H9 (cell line): ENCODE results near the gene BRD9. TPM values are rescaled to one million over a fixed set of nuclear protein-coding genes. Genes with fewer than 3 reads are reported as not detected.
A peak's percentile ranks its signal among the peaks of the same experiment; 100 is the strongest.

ENCODE experiments used
- DNase-seq: peaks from one replicate; pipeline ENCODE4 v3.0.0-alpha.2; 2017
- H2AFZ ChIP-seq: one replicate; pipeline ENCODE4 v1.6.1; 2013; ENCODE audit warnings: mild to moderate bottlenecking, low read length, control low read depth, moderate library complexity
- H2AK5ac ChIP-seq: 2 replicates; pipeline ENCODE4 v1.6.1; 2013; ENCODE audit warnings: low read length, control low read depth, mixed read lengths; ENCODE audit not compliant: insufficient read length
- H2BK120ac ChIP-seq: one replicate; pipeline ENCODE4 v1.6.1; 2013; ENCODE audit warnings: low read depth, mild to moderate bottlenecking, low read length, control low read depth, inconsistent platforms; ENCODE audit not compliant: poor library complexity, severe bottlenecking
- H2BK12ac ChIP-seq: 2 replicates; pipeline ENCODE4 v1.6.1; 2013; ENCODE audit warnings: low read length, control low read depth, mixed read lengths, low read depth; ENCODE audit not compliant: insufficient read length
- H2BK15ac ChIP-seq: 2 replicates; pipeline ENCODE4 v1.6.1; 2013; ENCODE audit warnings: low read depth, low read length, control low read depth
- H2BK20ac ChIP-seq: one replicate; pipeline ENCODE4 v1.6.1; 2013; ENCODE audit warnings: low read depth, mild to moderate bottlenecking, low read length, control low read depth, inconsistent platforms; ENCODE audit not compliant: poor library complexity, severe bottlenecking
- H2BK5ac ChIP-seq: 2 replicates; pipeline ENCODE4 v1.6.1; 2013; ENCODE audit warnings: low read length, control low read depth, mixed read lengths; ENCODE audit not compliant: insufficient read length
- H3K14ac ChIP-seq: 2 replicates; pipeline ENCODE4 v1.6.1; 2013; ENCODE audit warnings: low read length, control low read depth; ENCODE audit not compliant: insufficient read depth
- H3K18ac ChIP-seq: 2 replicates; pipeline ENCODE4 v1.6.1; 2013; ENCODE audit warnings: low read depth, mild to moderate bottlenecking, mixed read lengths, low read length, control low read depth; ENCODE audit not compliant: insufficient read length
- H3K23ac ChIP-seq: 2 replicates; pipeline ENCODE4 v1.6.1; 2013; ENCODE audit warnings: low read length, control low read depth, mixed read lengths, low read depth; ENCODE audit not compliant: insufficient read length
- H3K23me2 ChIP-seq: 2 replicates; pipeline ENCODE4 v1.6.1; 2013; ENCODE audit warnings: low read depth, mild to moderate bottlenecking, mixed read lengths, low read length, control low read depth; ENCODE audit not compliant: insufficient read length, poor library complexity, severe bottlenecking
- H3K27ac ChIP-seq: 2 replicates; pipeline ENCODE4 v1.5.1; 2013; ENCODE audit warnings: low read length, control low read depth, mixed read lengths, low read depth; ENCODE audit not compliant: insufficient read length
- H3K27me3 ChIP-seq: 2 replicates; pipeline ENCODE4 v1.6.1; 2013; ENCODE audit warnings: low read length, control low read depth, inconsistent platforms; ENCODE audit not compliant: insufficient read depth
- H3K4ac ChIP-seq: 2 replicates; pipeline ENCODE4 v1.6.1; 2013; ENCODE audit warnings: low read depth, mild to moderate bottlenecking, control low read depth, inconsistent platforms, low read length, moderate library complexity
- H3K4me1 ChIP-seq: 2 replicates; pipeline ENCODE4 v1.6.1; 2013; ENCODE audit warnings: low read length, control low read depth, inconsistent platforms; ENCODE audit not compliant: insufficient read depth
- H3K4me2 ChIP-seq: 2 replicates; pipeline ENCODE4 v1.6.1; 2013; ENCODE audit warnings: low read length, control low read depth, mixed read lengths; ENCODE audit not compliant: insufficient read length, insufficient read depth
- H3K56ac ChIP-seq: 2 replicates; pipeline ENCODE4 v1.6.1; 2013; ENCODE audit warnings: low read depth, mild to moderate bottlenecking, mixed read lengths, low read length, control low read depth; ENCODE audit not compliant: insufficient read length
- H3K79me1 ChIP-seq: 2 replicates; pipeline ENCODE4 v1.6.1; 2013; ENCODE audit warnings: low read depth, mild to moderate bottlenecking, moderate library complexity, low read length, control low read depth, inconsistent platforms; ENCODE audit not compliant: insufficient read depth, poor library complexity, severe bottlenecking
- H3K79me2 ChIP-seq: 2 replicates; pipeline ENCODE4 v1.6.1; 2013; ENCODE audit warnings: low read length, control low read depth, inconsistent platforms; ENCODE audit not compliant: insufficient read depth
- H3K9ac ChIP-seq: 2 replicates; pipeline ENCODE4 v1.6.1; 2013; ENCODE audit warnings: low read length, control low read depth, mixed read lengths; ENCODE audit not compliant: insufficient read length; ENCODE audit errors: extremely low read depth
- H3K9me3 ChIP-seq: one replicate; pipeline ENCODE4 v1.6.1; 2013; ENCODE audit warnings: low read depth, low read length, inconsistent platforms; ENCODE audit not compliant: control insufficient read depth
- H3T11ph ChIP-seq: one replicate; pipeline ENCODE4 v1.6.1; 2013; ENCODE audit warnings: mild to moderate bottlenecking, low read length, control low read depth, inconsistent platforms
- H4K20me1 ChIP-seq: one replicate; pipeline ENCODE4 v1.6.1; 2013; ENCODE audit not compliant: control insufficient read depth, insufficient read length, insufficient read depth
- H4K5ac ChIP-seq: 2 replicates; pipeline ENCODE4 v1.6.1; 2013; ENCODE audit warnings: low read depth, mild to moderate bottlenecking, mixed read lengths, low read length, control low read depth; ENCODE audit not compliant: insufficient read length
- H4K8ac ChIP-seq: replicated peaks from 2 replicates; pipeline ENCODE4 v1.6.1; 2013; ENCODE audit warnings: low read length, control low read depth, mixed read lengths, low read depth; ENCODE audit not compliant: insufficient read length
- H4K91ac ChIP-seq: 2 replicates; pipeline ENCODE4 v1.6.1; 2013; ENCODE audit warnings: low read depth, mild to moderate bottlenecking, moderate library complexity, mixed read lengths, low read length, control low read depth; ENCODE audit not compliant: insufficient read length
- H3K27ac Mint-ChIP-seq, 3 experiments: 2 replicates in 2 of 3; 3 replicates in 1 of 3; pipeline ENCODE4 v1.8.0; 2020 to 2021; ENCODE audit warnings: mixed read lengths in 3 of 3, mild to moderate bottlenecking in 1 of 3, moderate library complexity in 1 of 3
- H3K27me3 Mint-ChIP-seq: 2 replicates; pipeline ENCODE4 v1.8.0; 2021; ENCODE audit warnings: low read depth, mild to moderate bottlenecking, moderate library complexity, mixed read lengths
- H3K36me3 Mint-ChIP-seq, 3 experiments: 2 replicates in 2 of 3; 3 replicates in 1 of 3; pipeline ENCODE4 v1.8.0; 2020 to 2021; ENCODE audit warnings: low read depth in 3 of 3, mixed read lengths in 3 of 3; ENCODE audit not compliant: insufficient read depth in 1 of 3
- H3K4me1 Mint-ChIP-seq, 2 experiments: 2 replicates each; pipeline ENCODE4 v1.8.0; 2020; ENCODE audit warnings: mixed read lengths in 2 of 2
- H3K4me3 Mint-ChIP-seq, 2 experiments: 2 replicates in 1 of 2; 3 replicates in 1 of 2; pipeline ENCODE4 v1.8.0; 2020 to 2021; ENCODE audit warnings: mild to moderate bottlenecking in 2 of 2, mixed read lengths in 2 of 2, moderate library complexity in 1 of 2
- H3K9me3 Mint-ChIP-seq, 2 experiments: 2 replicates in 1 of 2; 3 replicates in 1 of 2; pipeline ENCODE4 v1.8.0; 2020; ENCODE audit warnings: mild to moderate bottlenecking in 2 of 2, mixed read lengths in 2 of 2, moderate library complexity in 1 of 2
- WGBS: extraction: QIAGEN DNeasy Blood & Tissue Kit; methylation state at CpG from one replicate; pipeline ENCODE4 v1.1.7; 2013; ENCODE audit warnings: missing lambda C conversion rate, low lambda C conversion rate, mixed read lengths; ENCODE audit not compliant: insufficient read length; ENCODE audit errors: extremely low coverage; 5-methylcytosine and 5-hydroxymethylcytosine counted together
- total RNA-seq: library from RNA; stranded (reverse); gene quantifications from 2 replicates; pipeline ENCODE4 v1.2.1, GENCODE V29; 2021
- TF ChIP-seq, protein P1 (sequence below): fragments of 200-600 bp; sonication (generic); conservative IDR thresholded peaks from 3 replicates; pipeline ENCODE4 v1.8.0; 2021; ENCODE audit warnings: antibody characterized with exemption, mild to moderate bottlenecking

The BRD9 gene
- total RNA-seq, 1 experiment from 2014 or later: 70.5 TPM

DNA sequence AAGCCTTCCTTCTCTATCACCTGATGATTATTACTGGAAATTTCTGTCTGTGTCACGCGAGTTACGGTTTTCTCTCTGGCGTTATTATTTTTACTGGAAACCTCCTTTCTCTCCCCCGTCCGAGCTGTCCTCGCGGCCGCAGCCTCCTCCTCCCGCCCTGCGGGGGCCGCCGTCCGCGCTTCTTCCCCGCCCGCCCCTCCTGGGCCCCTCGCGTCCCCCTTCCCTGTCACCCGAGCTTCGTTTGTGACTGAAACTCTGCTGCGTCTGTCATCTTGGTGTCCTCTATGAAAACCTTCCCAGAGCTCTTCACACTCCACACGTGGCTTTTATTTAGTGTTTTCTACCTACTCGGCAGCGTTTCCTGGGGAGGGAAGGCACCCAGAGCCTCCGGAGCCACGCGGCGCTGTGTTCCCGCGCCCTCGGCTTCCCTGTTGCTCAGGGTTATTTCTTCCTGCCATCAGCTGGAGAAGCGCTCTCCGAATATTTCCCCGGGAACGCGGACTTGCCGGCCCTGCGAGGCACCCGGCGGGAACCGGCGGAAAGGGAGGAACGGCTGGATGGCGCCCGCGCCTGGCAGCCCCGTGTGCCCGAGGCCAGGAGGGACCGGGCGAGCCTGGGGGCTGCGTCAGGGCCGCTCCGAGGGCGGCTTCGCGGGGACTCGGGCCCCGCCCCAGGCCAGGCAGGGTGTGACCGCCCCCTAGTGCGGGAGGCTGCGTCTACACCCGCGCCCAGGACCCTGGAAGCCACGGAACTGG is 34.0 kb upstream of the BRD9 start:
- Histone ChIP-seq H3K18ac (no peak overlapping the region), H2BK12ac (no peak overlapping the region), H3K79me2 (no peaks in the 10 kb centered on the region), H2BK20ac (no peak overlapping the region), H3K4ac (no peak overlapping the region), H3K79me1 (no peaks in the 10 kb centered on the region), H3T11ph (no peak overlapping the region), H3K56ac (no peak overlapping the region), H2AK5ac (no peak overlapping the region), H3K27ac (no peak overlapping the region), H2BK5ac (no peak overlapping the region), H4K5ac (no peak overlapping the region), H3K23me2 (no peaks in the 10 kb centered on the region), H3K23ac (no peak overlapping the region), H4K8ac (no peak overlapping the region), H3K9me3 (no peaks in the 10 kb centered on the region), H3K4me1 (no peaks in the 10 kb centered on the region), H3K9ac (no peak overlapping the region), H3K4me2 (peak overlapping the region; percentile 45), H2AFZ (no peak overlapping the region), H4K20me1 (no peaks in the 10 kb centered on the region), H2BK15ac (no peak overlapping the region), H3K14ac (no peak overlapping the region), H2BK120ac (no peak overlapping the region), H3K27me3 (peaks cover 3% of the 10 kb centered on the region; the same call in 1 of the 2 replicates), H4K91ac (no peak overlapping the region)
- Mint-ChIP-seq H3K27ac (no peak overlapping the region), H3K4me3 (peak overlapping the region; percentile 49 to 75), H3K4me1 (peaks cover 2 to 7% of the 10 kb centered on the region in 2 experiments), H3K27me3 (peaks cover 62% of the 10 kb centered on the region), H3K9me3 (no peaks in the 10 kb centered on the region), H3K36me3 (no peaks in the 10 kb centered on the region)
- TF ChIP-seq, protein P1, sequence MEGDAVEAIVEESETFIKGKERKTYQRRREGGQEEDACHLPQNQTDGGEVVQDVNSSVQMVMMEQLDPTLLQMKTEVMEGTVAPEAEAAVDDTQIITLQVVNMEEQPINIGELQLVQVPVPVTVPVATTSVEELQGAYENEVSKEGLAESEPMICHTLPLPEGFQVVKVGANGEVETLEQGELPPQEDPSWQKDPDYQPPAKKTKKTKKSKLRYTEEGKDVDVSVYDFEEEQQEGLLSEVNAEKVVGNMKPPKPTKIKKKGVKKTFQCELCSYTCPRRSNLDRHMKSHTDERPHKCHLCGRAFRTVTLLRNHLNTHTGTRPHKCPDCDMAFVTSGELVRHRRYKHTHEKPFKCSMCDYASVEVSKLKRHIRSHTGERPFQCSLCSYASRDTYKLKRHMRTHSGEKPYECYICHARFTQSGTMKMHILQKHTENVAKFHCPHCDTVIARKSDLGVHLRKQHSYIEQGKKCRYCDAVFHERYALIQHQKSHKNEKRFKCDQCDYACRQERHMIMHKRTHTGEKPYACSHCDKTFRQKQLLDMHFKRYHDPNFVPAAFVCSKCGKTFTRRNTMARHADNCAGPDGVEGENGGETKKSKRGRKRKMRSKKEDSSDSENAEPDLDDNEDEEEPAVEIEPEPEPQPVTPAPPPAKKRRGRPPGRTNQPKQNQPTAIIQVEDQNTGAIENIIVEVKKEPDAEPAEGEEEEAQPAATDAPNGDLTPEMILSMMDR: peak; percentile 61
- DNase-seq: peak; percentile 46
- no CpG with 5 or more reads among the region's 65 CpGs for WGBS
